Smooth muscle cell (in vitro differentiated cells): ENCODE measurements around the gene ABCB10. TPM values are rescaled to one million over a fixed set of nuclear protein-coding genes. Genes with fewer than 3 reads are reported as not detected.
"Not testable (repeated sequence)": the region's sequence is repeated elsewhere in the genome, so short reads cannot be mapped to it uniquely, and the experiment has no call there.

ENCODE experiments used
- DNase-seq: peaks from one replicate; lab custom pipeline; 2025; ENCODE audit not compliant: unreplicated experiment; lab: John Stamatoyannopoulos, UW
- H2AFZ ChIP-seq: fragments of 200-600 bp; sonication (generic); 2 replicates; pipeline ENCODE4 v1.6.0; 2016; ENCODE audit warnings: antibody characterized with exemption, low read depth, mild to moderate bottlenecking
- H3F3A ChIP-seq: fragments of 200-600 bp; sonication (generic); 2 replicates; pipeline ENCODE4 v1.6.0; 2017; ENCODE audit warnings: antibody characterized with exemption, low read depth
- H3K27ac ChIP-seq: fragments of 200-600 bp; sonication (generic); 2 replicates; pipeline ENCODE4 v1.5.1; 2016; ENCODE audit warnings: low read depth, mild to moderate bottlenecking
- H3K27me3 ChIP-seq: fragments of 200-600 bp; sonication (generic); 2 replicates; pipeline ENCODE4 v1.6.1; 2016; ENCODE audit warnings: low read depth, mild to moderate bottlenecking
- H3K36me3 ChIP-seq: fragments of 200-600 bp; sonication (generic); 2 replicates; pipeline ENCODE4 v1.5.1; 2016; ENCODE audit warnings: low read depth
- H3K4me1 ChIP-seq: fragments of 200-600 bp; sonication (generic); 2 replicates; pipeline ENCODE4 v1.5.1; 2016; ENCODE audit warnings: low read depth
- H3K4me2 ChIP-seq: fragments of 200-600 bp; sonication (generic); 2 replicates; pipeline ENCODE4 v1.6.0; 2016; ENCODE audit warnings: mild to moderate bottlenecking
- H3K4me3 ChIP-seq: fragments of 200-600 bp; sonication (generic); 2 replicates; pipeline ENCODE4 v1.5.1; 2016; ENCODE audit warnings: mild to moderate bottlenecking
- H3K79me2 ChIP-seq: fragments of 200-600 bp; sonication (generic); 2 replicates; pipeline ENCODE4 v1.6.0; 2016; ENCODE audit warnings: low read depth, mild to moderate bottlenecking
- H3K9ac ChIP-seq: fragments of 200-600 bp; sonication (generic); 2 replicates; pipeline ENCODE4 v1.6.0; 2016; ENCODE audit warnings: low read depth
- H3K9me3 ChIP-seq: fragments of 200-600 bp; sonication (generic); replicated peaks from 2 replicates; pipeline ENCODE4 v1.5.1; 2016; ENCODE audit warnings: low read depth
- H4K20me1 ChIP-seq: fragments of 200-600 bp; sonication (generic); 2 replicates; pipeline ENCODE4 v1.6.0; 2016; ENCODE audit warnings: low read depth
- CTCF ChIP-seq: fragments of 200-600 bp; sonication (generic); IDR thresholded peaks from 2 replicates; pipeline ENCODE4 v1.5.1; 2017; ENCODE audit warnings: borderline replicate concordance, mild to moderate bottlenecking, antibody characterized with exemption; ENCODE audit not compliant: insufficient read depth, poor library complexity, severe bottlenecking
- WGBS: methylation state at CpG from one replicate; pipeline ENCODE4 v1.1.7; 2016; ENCODE audit warnings: low lambda C conversion rate; 5-methylcytosine and 5-hydroxymethylcytosine counted together
- polyA plus RNA-seq: library from polyadenylated mRNA; unstranded; fragments of >200 nt; fragmentation: Nextera tagmentation; extraction: Ambion mirVana; gene quantifications from 2 replicates; pipeline ENCODE4 v1.2.1, GENCODE V29; 2016
- total RNA-seq: library from RNA; depleted of rRNA; stranded (reverse); fragments of >200 nt; gene quantifications from 2 replicates; pipeline ENCODE4 v1.2.3, GENCODE V29; 2014

ABCB10 gene
- total and polyA plus RNA-seq, 2 experiments from 2014 or later: 7.1 to 18.4 TPM

GRCh38 chr1:229478852-229479251, 79.7 kb downstream of the ABCB10 start:
- Histone ChIP-seq H4K20me1 (peaks cover 11% of the 10 kb centered on the region), H3K4me3 (no peak overlapping the region)
- DNase-seq: no peak

GRCh38 chr1:229475859-229476258, 82.6 kb downstream of the ABCB10 start:
- H3K27ac ChIP-seq, H3K4me3 ChIP-seq, H3K9ac ChIP-seq, H3K27me3 ChIP-seq, H2AFZ ChIP-seq, H3K79me2 ChIP-seq, H3F3A ChIP-seq, DNase-seq, H3K4me2 ChIP-seq, H3K9me3 ChIP-seq, H3K4me1 ChIP-seq: not testable (repeated sequence)
- Histone ChIP-seq H4K20me1 (peaks cover 11% of the 10 kb centered on the region), H3K36me3 (peaks cover 12% of the 10 kb centered on the region)
- 93% methylated on average over 13 of the region's 13 CpGs for WGBS

More at GRCh38 chr1:229478852-229479251, 79.7 kb downstream of the ABCB10 start:
- Histone ChIP-seq H3K27me3 (no peaks in the 10 kb centered on the region), H3K36me3 (peaks cover 14% of the 10 kb centered on the region), H3K9me3 (no peaks in the 10 kb centered on the region), H3K4me2 (no peak overlapping the region), H3K27ac (no peak overlapping the region), H3K9ac (no peak overlapping the region), H3K79me2 (no peaks in the 10 kb centered on the region), H2AFZ (no peak overlapping the region), H3F3A (peaks cover 12% of the 10 kb centered on the region), H3K4me1 (no peaks in the 10 kb centered on the region)
- TF ChIP-seq CTCF: no peak
- WGBS: 100% methylated on average over 1 of the region's 1 CpG

GRCh38 chr1:229474509-229474908, 84.0 kb downstream of the ABCB10 start:
- no peak overlapping the region for H3K4me2 ChIP-seq
- no peaks in the 10 kb centered on the region for H3F3A ChIP-seq
- H4K20me1 ChIP-seq: peaks cover under 1% of the 10 kb centered on the region
- no peaks in the 10 kb centered on the region for H3K9me3 ChIP-seq
- H3K4me3 ChIP-seq: no peak overlapping the region
- H3K36me3 ChIP-seq: peaks cover 12% of the 10 kb centered on the region
- WGBS: 100% methylated on average over 2 of the region's 2 CpGs
- H3K4me1 ChIP-seq: no peaks in the 10 kb centered on the region
- H2AFZ ChIP-seq: no peak overlapping the region
- H3K27ac ChIP-seq: no peak overlapping the region
- DNase-seq: no peak
- TF ChIP-seq CTCF: no peak
- no peaks in the 10 kb centered on the region for H3K27me3 ChIP-seq
- H3K79me2 ChIP-seq: no peaks in the 10 kb centered on the region
- no peak overlapping the region for H3K9ac ChIP-seq

GRCh38 chr1:229471175-229471574, 87.3 kb downstream of the ABCB10 start:
- peaks cover 22% of the 10 kb centered on the region for H3K36me3 ChIP-seq
- H3K79me2 ChIP-seq: peaks cover 3% of the 10 kb centered on the region
- no peak for DNase-seq
- no peaks in the 10 kb centered on the region for H3K4me1 ChIP-seq
- peaks cover 4% of the 10 kb centered on the region for H4K20me1 ChIP-seq
- H2AFZ ChIP-seq: no peak overlapping the region
- 99% methylated on average over 3 of the region's 3 CpGs for WGBS
- H3K27ac ChIP-seq: no peak overlapping the region
- no peaks in the 10 kb centered on the region for H3K27me3 ChIP-seq
- H3K9ac ChIP-seq: no peak overlapping the region
- H3K9me3 ChIP-seq: no peaks in the 10 kb centered on the region
- no peak for TF ChIP-seq CTCF
- no peaks in the 10 kb centered on the region for H3F3A ChIP-seq
- no peak overlapping the region for H3K4me2 ChIP-seq
- no peak overlapping the region for H3K4me3 ChIP-seq
